Lung (tissue), 12 donors: ENCODE results near the gene YPEL4. TPM values are rescaled to one million over a fixed set of nuclear protein-coding genes. Genes with fewer than 3 reads are reported as not detected.

Experiments used
- ATAC-seq: fragments of 200-7000 bp; cut with Tn5 transposase; one replicate; pipeline ENCODE4 v1.9.1; 2020; ENCODE audit warnings: moderate number of reproducible peaks; ENCODE audit not compliant: insufficient read depth, low FRiP score
- DNase-seq, 3 donors: peaks; one replicate each; pipeline ENCODE4 v3.0.0-alpha.2; 2013 to 2017
- H3K27ac ChIP-seq, 2 donors: one replicate each; pipeline ENCODE4 v1.5.1; 2013; ENCODE audit warnings: mild to moderate bottlenecking in 2 of 2, moderate library complexity in 2 of 2, control low read depth in 1 of 2, inconsistent platforms in 1 of 2, low read depth in 1 of 2, low read length in 1 of 2
- H3K27me3 ChIP-seq, 3 donors: one replicate each; pipeline ENCODE4 v1.5.1; 2013; ENCODE audit warnings: low read length in 2 of 3; ENCODE audit not compliant: control insufficient read depth in 3 of 3, insufficient read depth in 3 of 3
- H3K36me3 ChIP-seq, 4 donors: one replicate each; pipeline ENCODE4 v1.5.1; 2013; ENCODE audit warnings: low read length in 4 of 4, mild to moderate bottlenecking in 1 of 4, moderate library complexity in 1 of 4; ENCODE audit not compliant: control insufficient read depth in 4 of 4, insufficient read depth in 4 of 4
- H3K4me1 ChIP-seq, 5 donors: one replicate each; pipeline ENCODE4 v1.5.1; 2013; ENCODE audit warnings: low read length in 5 of 5, mild to moderate bottlenecking in 2 of 5, moderate library complexity in 1 of 5; ENCODE audit not compliant: control insufficient read depth in 5 of 5, insufficient read depth in 5 of 5
- H3K4me3 ChIP-seq: one replicate; pipeline ENCODE4 v1.5.1; 2013; ENCODE audit warnings: mild to moderate bottlenecking, control low read depth, moderate library complexity
- H3K9ac ChIP-seq, 2 donors: one replicate each; pipeline ENCODE4 v1.5.1; 2013; ENCODE audit warnings: low read length in 2 of 2, control low read depth in 1 of 2; ENCODE audit not compliant: insufficient read depth in 1 of 2
- H3K9me3 ChIP-seq, 4 donors: one replicate each; pipeline ENCODE4 v1.5.1; 2013; ENCODE audit warnings: low read length in 3 of 4, mild to moderate bottlenecking in 1 of 4, moderate library complexity in 1 of 4; ENCODE audit not compliant: control insufficient read depth in 4 of 4, insufficient read depth in 3 of 4
- CTCF ChIP-seq: IDR thresholded peaks from 2 replicates; pipeline ENCODE4 v1.5.1; 2012; ENCODE audit warnings: mild to moderate bottlenecking; ENCODE audit errors: control extremely low read depth, extremely low read depth
- WGBS, 2 donors: extraction: QIAGEN DNeasy Blood & Tissue Kit; methylation state at CpG; one replicate each; pipeline ENCODE4 v1.1.7; 2013; 5-methylcytosine and 5-hydroxymethylcytosine counted together
- polyA plus RNA-seq, 2 donors: library from polyadenylated mRNA; stranded (reverse); fragments of 200-250 nt; gene quantifications; one replicate each; pipeline ENCODE4 v1.2.1, GENCODE V29; 2013
- total RNA-seq, 2 donors: library from RNA; depleted of rRNA in 1 of 2; stranded (reverse); fragments of >200 nt in 1 of 2; gene quantifications; one replicate each; pipeline ENCODE4 v1.2.1, GENCODE V29; 2014 to 2021
- donor health status: control.
- donor health status: control.
- donor health status: Bipolar disorder and iron deficiency.
- donor health status: healthy.
- donor health status: DM: yes; HTN: yes; CAD: no.

The YPEL4 gene
- total and polyA plus RNA-seq, 4 donors = 0.71 to 3.1 (median 1.4) TPM

GRCh38 chr11:57640068-57640800, 9.5 kb downstream of the YPEL4 start:
- DNase-seq = no peak
- ATAC-seq = no peak
- H3K4me1 ChIP-seq = peaks cover 0 to 49% (median 17%) of the 10 kb centered on the region in 5 donors
- TF ChIP-seq CTCF = no peak
- H3K4me3 ChIP-seq = no peak overlapping the region
- peak overlapping the region in 1 of 2 donors; percentile 26 for H3K27ac ChIP-seq
- H3K36me3 ChIP-seq = peaks cover 0 to 9% (median 4%) of the 10 kb centered on the region in 4 donors
- no peaks in the 10 kb centered on the region for H3K9me3 ChIP-seq
- peak overlapping the region in 1 of 2 donors; percentile 55 for H3K9ac ChIP-seq
- H3K27me3 ChIP-seq = no peaks in the 10 kb centered on the region
- 46 to 52% methylated on average over 9 of the region's 9 CpGs for WGBS, 2 donors

GRCh38 chr11:57639321-57640067, 10.2 kb downstream of the YPEL4 start:
- peak overlapping the region; percentile 66 for H3K4me3 ChIP-seq
- peak; percentile 94 to 97 (median 96) for DNase-seq
- no peak for TF ChIP-seq CTCF
- H3K27me3 ChIP-seq = no peaks in the 10 kb centered on the region
- 3 to 11% methylated on average over 14 to 15 of the region's 15 CpGs for WGBS, 2 donors
- peak overlapping the region in 1 of 2 donors; percentile 99 for H3K9ac ChIP-seq
- H3K27ac ChIP-seq = peak overlapping the region in 1 of 2 donors; percentile 49
- peaks cover 0 to 9% (median 4%) of the 10 kb centered on the region in 4 donors for H3K36me3 ChIP-seq
- no peak for ATAC-seq
- H3K9me3 ChIP-seq = no peaks in the 10 kb centered on the region
- peaks cover 0 to 42% (median 13%) of the 10 kb centered on the region in 5 donors for H3K4me1 ChIP-seq

GRCh38 chr11:57638811-57639320, 10.8 kb downstream of the YPEL4 start:
- Histone ChIP-seq H3K36me3 (peaks cover 0 to 8% (median 4%) of the 10 kb centered on the region in 4 donors), H3K4me3 (peak overlapping the region; percentile 66), H3K27me3 (no peaks in the 10 kb centered on the region), H3K9me3 (no peaks in the 10 kb centered on the region), H3K4me1 (peaks cover 0 to 36% (median 13%) of the 10 kb centered on the region in 5 donors), H3K27ac (peak overlapping the region in 1 of 2 donors; percentile 49), H3K9ac (peak overlapping the region; percentile 84 to 99)
- 0 to 2% methylated on average over 17 to 19 of the region's 19 CpGs for WGBS, 2 donors
- ATAC-seq (no peak), DNase-seq (peak in 2 of 3 donors; percentile 29 to 36)
- no peak for TF ChIP-seq CTCF
